ENCODE measurements around the gene DAW1.

The DAW1 gene

GRCh38 chr2:227871375-227871791, at the start of gene DAW1:
Gene DAW1, plus strand, starts transcription at chr2:227871631. Its CDS starts 59 bp downstream, at chr2:227871690.
- peak; percentile 37 for DNase-seq

GRCh38 chr2:227822416-227823003, 48.9 kb upstream of the DAW1 start:
- no peak for DNase-seq

GRCh38 chr2:227823922-227824321, 47.5 kb upstream of the DAW1 start:
- DNase-seq, result no peak

- DNase-seq, result no peak
Measured at GRCh38 chr2:227824711-227825110, 46.7 kb upstream of the DAW1 start.

- DNase-seq, result no peak
Measured at GRCh38 chr2:227826019-227826521, 45.4 kb upstream of the DAW1 start.

GRCh38 chr2:227826563-227826962, 44.9 kb upstream of the DAW1 start:
- DNase-seq, result no peak

GRCh38 chr2:227827143-227827542, 44.3 kb upstream of the DAW1 start:
- no peak for DNase-seq

- no peak for DNase-seq
Measured at GRCh38 chr2:227828477-227828912, 42.9 kb upstream of the DAW1 start.

GRCh38 chr2:227829337-227829736, 42.1 kb upstream of the DAW1 start:
- no peak for DNase-seq

- no peak for DNase-seq
Measured at GRCh38 chr2:227834423-227834822, 37.0 kb upstream of the DAW1 start.

- no peak for DNase-seq
Measured at GRCh38 chr2:227834916-227835650, 36.3 kb upstream of the DAW1 start.

- DNase-seq, result peak; percentile 37
Measured at GRCh38 chr2:227839339-227840129, 31.9 kb upstream of the DAW1 start.

- DNase-seq, result no peak
Measured at GRCh38 chr2:227846831-227847230, 24.6 kb upstream of the DAW1 start.

GRCh38 chr2:227848146-227848545, 23.3 kb upstream of the DAW1 start:
- DNase-seq, result no peak

GRCh38 chr2:227848586-227848985, 22.8 kb upstream of the DAW1 start:
- DNase-seq, result no peak

GRCh38 chr2:227849906-227850305, 21.5 kb upstream of the DAW1 start:
- no peak for DNase-seq

- DNase-seq, result no peak
Measured at GRCh38 chr2:227853204-227853629, 18.2 kb upstream of the DAW1 start.

- DNase-seq, result no peak
Measured at GRCh38 chr2:227853765-227854271, 17.6 kb upstream of the DAW1 start.

- no peak for DNase-seq
Measured at GRCh38 chr2:227855440-227855839, 16.0 kb upstream of the DAW1 start.

GRCh38 chr2:227856697-227857096, 14.7 kb upstream of the DAW1 start:
- DNase-seq, result no peak

- DNase-seq, result no peak
Measured at GRCh38 chr2:227860221-227860641, 11.2 kb upstream of the DAW1 start.

GRCh38 chr2:227861011-227861410, 10.4 kb upstream of the DAW1 start:
- DNase-seq, result no peak

- no peak for DNase-seq
Measured at GRCh38 chr2:227862227-227862740, 9.1 kb upstream of the DAW1 start.

Measured in CD4-positive, alpha-beta T cell treated with Interferon gamma for 1 hour (primary cell).